MM.1S (cell line): ENCODE measurements around the gene CLCN7.

Source experiments
- DNase-seq: peaks from one replicate; pipeline ENCODE4 v3.0.0-alpha.2; 2015
- H2AFZ ChIP-seq: fragments of 300-600 bp; sonication (generic); 2 replicates; pipeline ENCODE4 v1.6.0; 2016; ENCODE audit warnings: antibody characterized with exemption, low read length
- H3F3A ChIP-seq: fragments of 300-600 bp; sonication (generic); 2 replicates; pipeline ENCODE4 v1.6.1; 2016; ENCODE audit warnings: mild to moderate bottlenecking, antibody characterized with exemption, low read length, moderate library complexity, mixed read lengths; ENCODE audit not compliant: insufficient read depth
- H3K27ac ChIP-seq: fragments of 300-600 bp; sonication (generic); 2 replicates; pipeline ENCODE4 v1.5.1; 2016; ENCODE audit warnings: mild to moderate bottlenecking, low read length
- H3K27me3 ChIP-seq: fragments of 300-600 bp; sonication (generic); replicated peaks from 2 replicates; pipeline ENCODE4 v1.6.0; 2016; ENCODE audit warnings: low read length; ENCODE audit not compliant: insufficient read depth
- H3K36me3 ChIP-seq: fragments of 300-600 bp; sonication (generic); replicated peaks from 2 replicates; pipeline ENCODE4 v1.6.1; 2016; ENCODE audit warnings: mild to moderate bottlenecking, low read length, mixed read lengths; ENCODE audit not compliant: insufficient read depth
- H3K4me1 ChIP-seq: fragments of 300-600 bp; sonication (generic); 2 replicates; pipeline ENCODE4 v1.6.1; 2016; ENCODE audit warnings: low read length, mixed read lengths
- H3K4me2 ChIP-seq: fragments of 300-600 bp; sonication (generic); 2 replicates; pipeline ENCODE4 v1.6.0; 2016; ENCODE audit warnings: low read depth, low read length
- H3K4me3 ChIP-seq: fragments of 300-600 bp; sonication (generic); 2 replicates; pipeline ENCODE4 v1.5.1; 2016; ENCODE audit warnings: low read length, mixed read lengths
- H3K79me2 ChIP-seq: fragments of 300-600 bp; sonication (generic); 2 replicates; pipeline ENCODE4 v1.6.1; 2016; ENCODE audit warnings: mixed run types, low read length, mixed read lengths
- H3K9ac ChIP-seq: fragments of 300-600 bp; sonication (generic); 2 replicates; pipeline ENCODE4 v1.6.1; 2016; ENCODE audit warnings: low read length, mixed read lengths
- H3K9me2 ChIP-seq: fragments of 300-600 bp; sonication (generic); replicated peaks from 2 replicates; pipeline ENCODE4 v1.6.1; 2016; ENCODE audit warnings: mild to moderate bottlenecking, low read length, mixed read lengths; ENCODE audit not compliant: insufficient read depth
- H3K9me3 ChIP-seq: fragments of 300-600 bp; sonication (generic); replicated peaks from 2 replicates; pipeline ENCODE4 v1.6.1; 2016; ENCODE audit warnings: mild to moderate bottlenecking, low read length, mixed read lengths; ENCODE audit not compliant: insufficient read depth
- H4K20me1 ChIP-seq: fragments of 300-600 bp; sonication (generic); 2 replicates; pipeline ENCODE4 v1.6.1; 2016; ENCODE audit warnings: mild to moderate bottlenecking, low read length, moderate library complexity, mixed read lengths; ENCODE audit not compliant: insufficient read depth
- EZH2 ChIP-seq: fragments of 300-600 bp; sonication (generic); optimal IDR thresholded peaks from 2 replicates; pipeline ENCODE3; 2017; ENCODE audit warnings: low read depth, mild to moderate bottlenecking, antibody characterized with exemption, low read length, mixed read lengths
- EZH2phosphoT487 ChIP-seq: fragments of 300-600 bp; sonication (generic); IDR thresholded peaks from 2 replicates; pipeline ENCODE4 v1.6.1; 2018; ENCODE audit warnings: antibody characterized with exemption, low read length
- TF ChIP-seq, protein P1 (sequence below): fragments of 300-600 bp; sonication (generic); IDR thresholded peaks from 2 replicates; pipeline ENCODE4 v1.5.1; 2016; ENCODE audit warnings: antibody characterized with exemption, low read length, mixed read lengths

CLCN7 gene

DNA sequence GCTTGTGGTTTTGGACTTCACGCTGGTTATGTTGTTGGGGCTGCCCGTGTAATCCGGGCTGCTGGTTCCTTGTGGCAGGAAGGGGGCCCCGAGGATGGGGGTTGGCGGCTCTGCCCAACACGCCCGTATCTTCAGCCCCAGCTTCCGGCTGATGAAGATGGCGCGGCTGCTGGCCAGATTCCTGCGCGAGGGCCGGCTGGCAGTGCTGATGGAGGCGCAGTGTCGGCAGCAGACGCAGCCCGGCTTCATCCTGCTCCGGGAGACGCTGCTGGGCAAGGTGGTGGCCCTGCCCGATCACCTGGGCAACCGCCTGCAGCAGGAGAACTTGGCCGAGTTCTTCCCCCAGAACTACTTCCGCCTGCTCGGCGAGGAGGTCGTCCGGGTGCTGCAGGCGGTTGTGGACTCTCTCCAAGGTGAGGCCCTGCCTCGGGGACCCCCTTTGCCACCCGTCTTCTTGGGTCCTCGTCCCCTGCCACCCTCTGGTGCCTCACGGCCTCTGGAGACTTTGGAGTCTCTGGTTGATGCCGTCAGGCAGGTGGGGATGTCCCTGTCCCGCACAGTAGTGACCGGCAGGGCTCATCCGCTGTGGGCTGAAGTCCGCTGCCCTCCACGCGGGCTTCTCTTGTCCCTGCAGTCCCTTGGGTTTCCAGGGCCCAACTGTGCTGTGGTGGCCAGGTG lies 20.5 kb upstream of the CLCN7 start:
- Histone ChIP-seq H3K4me1 (peaks cover 5% of the 10 kb centered on the region; the same call in 1 of the 2 replicates), H3K9me2 (no peaks in the 10 kb centered on the region), H3K27me3 (peaks cover 7% of the 10 kb centered on the region), H3F3A (no peaks in the 10 kb centered on the region), H2AFZ (no peak overlapping the region), H3K4me3 (no peak overlapping the region), H4K20me1 (no peaks in the 10 kb centered on the region), H3K36me3 (no peaks in the 10 kb centered on the region), H3K27ac (no peak overlapping the region), H3K9ac (no peak overlapping the region), H3K79me2 (peaks cover 17% of the 10 kb centered on the region), H3K9me3 (no peaks in the 10 kb centered on the region), H3K4me2 (no peak overlapping the region)
- DNase-seq: no peak
- TF ChIP-seq EZH2: no peak
- no peak for TF ChIP-seq EZH2phosphoT487
- TF ChIP-seq, protein P1, sequence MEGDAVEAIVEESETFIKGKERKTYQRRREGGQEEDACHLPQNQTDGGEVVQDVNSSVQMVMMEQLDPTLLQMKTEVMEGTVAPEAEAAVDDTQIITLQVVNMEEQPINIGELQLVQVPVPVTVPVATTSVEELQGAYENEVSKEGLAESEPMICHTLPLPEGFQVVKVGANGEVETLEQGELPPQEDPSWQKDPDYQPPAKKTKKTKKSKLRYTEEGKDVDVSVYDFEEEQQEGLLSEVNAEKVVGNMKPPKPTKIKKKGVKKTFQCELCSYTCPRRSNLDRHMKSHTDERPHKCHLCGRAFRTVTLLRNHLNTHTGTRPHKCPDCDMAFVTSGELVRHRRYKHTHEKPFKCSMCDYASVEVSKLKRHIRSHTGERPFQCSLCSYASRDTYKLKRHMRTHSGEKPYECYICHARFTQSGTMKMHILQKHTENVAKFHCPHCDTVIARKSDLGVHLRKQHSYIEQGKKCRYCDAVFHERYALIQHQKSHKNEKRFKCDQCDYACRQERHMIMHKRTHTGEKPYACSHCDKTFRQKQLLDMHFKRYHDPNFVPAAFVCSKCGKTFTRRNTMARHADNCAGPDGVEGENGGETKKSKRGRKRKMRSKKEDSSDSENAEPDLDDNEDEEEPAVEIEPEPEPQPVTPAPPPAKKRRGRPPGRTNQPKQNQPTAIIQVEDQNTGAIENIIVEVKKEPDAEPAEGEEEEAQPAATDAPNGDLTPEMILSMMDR: no peak

DNA sequence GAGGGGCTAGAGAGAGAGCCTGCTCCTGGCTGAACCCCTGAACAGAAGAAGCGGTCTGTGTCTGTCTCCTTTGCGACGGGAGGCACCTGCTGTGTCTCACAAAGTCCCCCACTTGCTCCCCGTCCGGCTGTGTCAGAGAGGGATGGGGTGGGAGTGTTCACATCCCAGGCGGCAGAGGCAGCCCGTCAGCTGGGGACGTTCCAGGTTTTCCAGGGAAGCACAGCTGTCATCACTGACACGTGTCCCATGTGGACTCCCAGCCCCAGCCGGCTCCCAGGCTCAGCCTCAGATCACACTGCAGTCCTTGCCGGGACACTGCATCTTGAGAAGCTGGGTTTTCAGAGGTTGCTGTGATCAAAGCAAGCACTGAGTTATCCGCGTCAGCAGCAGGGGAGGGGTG lies 19.9 kb upstream of the CLCN7 start:
- H3K27ac ChIP-seq: no peak overlapping the region
- H3K27me3 ChIP-seq: peaks cover 12% of the 10 kb centered on the region
- peaks cover 17% of the 10 kb centered on the region for H3K79me2 ChIP-seq
- no peaks in the 10 kb centered on the region for H4K20me1 ChIP-seq
- no peak overlapping the region for H2AFZ ChIP-seq
- no peak overlapping the region for H3K4me2 ChIP-seq
- H3K9ac ChIP-seq: no peak overlapping the region
- H3K4me1 ChIP-seq: peaks cover 5% of the 10 kb centered on the region; the same call in 1 of the 2 replicates
- no peaks in the 10 kb centered on the region for H3K9me2 ChIP-seq
- no peak for DNase-seq
- no peaks in the 10 kb centered on the region for H3F3A ChIP-seq
- H3K9me3 ChIP-seq: no peaks in the 10 kb centered on the region
- H3K4me3 ChIP-seq: no peak overlapping the region
- H3K36me3 ChIP-seq: no peaks in the 10 kb centered on the region
- TF ChIP-seq, protein P1: no peak
- TF ChIP-seq EZH2phosphoT487: no peak
- no peak for TF ChIP-seq EZH2

DNA sequence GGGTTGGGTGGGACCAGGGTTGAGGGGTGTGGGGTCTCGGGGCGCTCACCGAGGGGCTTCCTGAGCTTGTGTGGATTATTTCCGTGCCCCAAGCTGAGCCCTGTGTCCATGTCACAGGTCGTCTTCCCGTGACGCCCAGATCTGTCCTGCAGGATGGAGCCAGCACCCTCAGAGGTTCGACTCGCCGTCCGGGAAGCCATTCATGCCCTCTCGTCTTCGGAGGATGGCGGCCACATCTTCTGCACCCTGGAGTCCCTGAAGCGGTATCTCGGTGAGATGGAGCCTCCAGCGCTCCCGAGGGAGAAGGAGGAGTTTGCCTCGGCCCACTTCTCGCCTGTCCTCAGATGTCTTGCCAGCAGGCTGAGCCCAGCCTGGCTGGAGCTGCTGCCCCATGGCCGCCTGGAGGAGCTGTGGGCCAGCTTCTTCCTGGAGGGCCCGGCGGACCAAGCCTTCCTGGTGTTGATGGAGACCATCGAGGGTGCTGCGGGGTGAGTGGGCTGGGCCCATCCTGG lies 19.4 kb upstream of the CLCN7 start:
- Histone ChIP-seq H3F3A (no peaks in the 10 kb centered on the region), H3K36me3 (no peaks in the 10 kb centered on the region), H3K79me2 (peaks cover 17% of the 10 kb centered on the region), H3K27me3 (peaks cover 13% of the 10 kb centered on the region), H4K20me1 (no peaks in the 10 kb centered on the region), H3K4me3 (peak overlapping the region; percentile 76), H3K9me2 (no peaks in the 10 kb centered on the region), H3K4me2 (peak overlapping the region; percentile 77), H2AFZ (no peak overlapping the region), H3K4me1 (peaks cover 5% of the 10 kb centered on the region; the same call in 1 of the 2 replicates), H3K27ac (no peak overlapping the region), H3K9ac (peak overlapping the region; percentile 95), H3K9me3 (no peaks in the 10 kb centered on the region)
- DNase-seq: no peak
- no peak for TF ChIP-seq EZH2
- TF ChIP-seq EZH2phosphoT487: no peak
- TF ChIP-seq, protein P1: no peak
